Thyroid gland (tissue), 4 donors: ENCODE data around the gene PMIS2. TPM values are rescaled to one million over a fixed set of nuclear protein-coding genes. Genes with fewer than 3 reads are reported as not detected.

Source experiments
- DNase-seq, 2 donors: peaks; one replicate each; pipeline ENCODE4 v3.0.0-alpha.2; 2019
- H3K27ac ChIP-seq, 3 donors: fragments of 200-600 bp; sonication (generic); 1 replicate in 2 of 3; 2 replicates in 1 of 3; pipeline ENCODE4 v1.5.1; 2016 to 2019; ENCODE audit warnings: mild to moderate bottlenecking in 1 of 3, moderate library complexity in 1 of 3
- H3K27me3 ChIP-seq: fragments of 200-600 bp; sonication (generic); one replicate; pipeline ENCODE4 v1.5.1; 2019
- H3K36me3 ChIP-seq, 2 donors: fragments of 200-600 bp; sonication (generic); one replicate each; pipeline ENCODE4 v1.5.1; 2016 to 2019
- H3K4me1 ChIP-seq, 2 donors: fragments of 200-600 bp; sonication (generic); one replicate each; pipeline ENCODE4 v1.5.1; 2017 to 2019
- H3K4me3 ChIP-seq, 3 donors: fragments of 200-600 bp; sonication (generic); replicated peaks in 1 of 3; 1 replicate in 2 of 3; 2 replicates in 1 of 3; pipeline ENCODE4 v1.5.1; 2016; ENCODE audit warnings: mild to moderate bottlenecking in 1 of 3
- H3K9me3 ChIP-seq: fragments of 200-600 bp; sonication (generic); one replicate; pipeline ENCODE4 v1.5.1; 2017
- POLR2A ChIP-seq, 2 donors: fragments of 450-650 bp; IDR thresholded peaks; one replicate each; pipeline ENCODE4 v1.6.1; 2017; ENCODE audit warnings: antibody characterized with exemption in 2 of 2, mild to moderate bottlenecking in 2 of 2, moderate library complexity in 1 of 2
- WGBS, 2 donors: methylation state at CpG; one replicate each; pipeline ENCODE4 v1.1.5; 2017; 5-methylcytosine and 5-hydroxymethylcytosine counted together
- intact Hi-C: fragments of 100-400 bp; cut with DNase I; formaldehyde crosslinking; loops from one replicate; pipeline ENCODE4 v1.15.1; 2023
- total RNA-seq, 4 donors: library from RNA; depleted of rRNA; stranded (reverse); fragments of >200 nt; gene quantifications; one replicate each; pipeline ENCODE4 v1.2.3, GENCODE V29; 2016
- TF ChIP-seq, protein P1 (sequence below), 6 experiments: fragments of 200-600 bp in 3 of 6; fragments of 450-650 bp in 3 of 6; sonication (generic) in 3 of 6; IDR thresholded peaks; one replicate each; pipeline ENCODE4 v1.5.1; 2016 to 2019; ENCODE audit warnings: antibody characterized with exemption in 6 of 6, mild to moderate bottlenecking in 2 of 6, inconsistent platforms in 1 of 6, moderate library complexity in 1 of 6

The PMIS2 gene
- total RNA-seq, 4 donors from 2014 or later, result not detected

DNA sequence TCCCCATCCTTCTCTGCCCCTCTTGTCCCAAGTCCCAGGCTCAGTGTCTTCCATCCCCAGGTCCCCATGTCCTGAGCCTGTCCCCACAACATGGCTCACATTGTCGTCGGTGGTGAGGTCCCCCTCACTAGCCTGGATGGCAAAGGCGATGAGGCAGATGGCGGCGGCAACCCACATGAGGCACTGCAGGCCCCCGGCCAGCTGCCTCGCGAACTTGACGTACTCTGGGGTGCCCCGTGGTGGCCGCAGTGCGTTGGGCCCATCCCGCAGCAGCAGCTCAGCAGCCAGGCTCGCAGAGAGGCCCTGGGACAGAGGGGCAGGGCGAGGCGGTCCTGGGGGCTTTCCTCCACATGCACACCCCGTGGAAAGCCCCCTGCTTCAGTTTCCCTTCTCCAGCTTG, 23.6 kb upstream of the PMIS2 start:
- TF ChIP-seq, protein P1, sequence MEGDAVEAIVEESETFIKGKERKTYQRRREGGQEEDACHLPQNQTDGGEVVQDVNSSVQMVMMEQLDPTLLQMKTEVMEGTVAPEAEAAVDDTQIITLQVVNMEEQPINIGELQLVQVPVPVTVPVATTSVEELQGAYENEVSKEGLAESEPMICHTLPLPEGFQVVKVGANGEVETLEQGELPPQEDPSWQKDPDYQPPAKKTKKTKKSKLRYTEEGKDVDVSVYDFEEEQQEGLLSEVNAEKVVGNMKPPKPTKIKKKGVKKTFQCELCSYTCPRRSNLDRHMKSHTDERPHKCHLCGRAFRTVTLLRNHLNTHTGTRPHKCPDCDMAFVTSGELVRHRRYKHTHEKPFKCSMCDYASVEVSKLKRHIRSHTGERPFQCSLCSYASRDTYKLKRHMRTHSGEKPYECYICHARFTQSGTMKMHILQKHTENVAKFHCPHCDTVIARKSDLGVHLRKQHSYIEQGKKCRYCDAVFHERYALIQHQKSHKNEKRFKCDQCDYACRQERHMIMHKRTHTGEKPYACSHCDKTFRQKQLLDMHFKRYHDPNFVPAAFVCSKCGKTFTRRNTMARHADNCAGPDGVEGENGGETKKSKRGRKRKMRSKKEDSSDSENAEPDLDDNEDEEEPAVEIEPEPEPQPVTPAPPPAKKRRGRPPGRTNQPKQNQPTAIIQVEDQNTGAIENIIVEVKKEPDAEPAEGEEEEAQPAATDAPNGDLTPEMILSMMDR (IDR thresholded peaks at IDR 0.05), result no peak
- TF ChIP-seq POLR2A (IDR thresholded peaks at IDR 0.05), result no peak
- intact Hi-C loops, result no loop called here
- Histone ChIP-seq H3K4me1 (peaks cover 6 to 15% of the 10 kb centered on the region in 2 donors), H3K9me3 (no peaks in the 10 kb centered on the region), H3K27me3 (peaks cover 7% of the 10 kb centered on the region), H3K4me3 (no peak overlapping the region), H3K36me3 (no peaks in the 10 kb centered on the region), H3K27ac (no peak overlapping the region)
- 63 to 66% methylated on average over 15 to 17 of the region's 17 CpGs for WGBS, 2 donors
- no peak for DNase-seq

DNA sequence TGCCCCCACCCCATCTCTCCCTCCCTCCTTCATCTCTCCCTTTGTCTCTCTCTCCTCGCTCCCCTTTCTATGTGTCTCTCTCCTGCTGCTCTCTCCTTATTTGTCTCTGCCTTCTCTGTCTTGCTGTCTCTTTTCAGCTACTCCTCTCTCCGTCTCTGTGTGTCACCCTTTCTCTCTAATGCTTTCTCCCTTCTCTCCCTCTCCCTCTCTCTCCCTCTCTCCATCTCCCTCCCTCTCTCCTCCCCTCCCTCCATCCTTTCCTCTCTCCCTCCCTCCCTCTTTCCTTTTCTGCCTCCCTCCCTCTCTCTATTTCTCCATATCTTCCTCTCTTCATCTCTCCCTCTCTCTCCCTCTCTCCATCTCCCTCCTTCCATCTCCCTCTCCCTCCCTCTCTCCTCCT, 23.2 kb upstream of the PMIS2 start:
- TF ChIP-seq, protein P1 (IDR thresholded peaks at IDR 0.05), result no peak
- no peak for TF ChIP-seq POLR2A (IDR thresholded peaks at IDR 0.05)
- no peak for DNase-seq
- H3K27me3 ChIP-seq, result peaks cover 7% of the 10 kb centered on the region
- peaks cover 6 to 10% of the 10 kb centered on the region in 2 donors for H3K4me1 ChIP-seq
- H3K9me3 ChIP-seq, result no peaks in the 10 kb centered on the region
- intact Hi-C loops, result no loop called here
- no peak overlapping the region for H3K27ac ChIP-seq
- no peak overlapping the region for H3K4me3 ChIP-seq
- 73 to 81% methylated on average over 2 of the region's 2 CpGs for WGBS, 2 donors
- H3K36me3 ChIP-seq, result no peaks in the 10 kb centered on the region

DNA sequence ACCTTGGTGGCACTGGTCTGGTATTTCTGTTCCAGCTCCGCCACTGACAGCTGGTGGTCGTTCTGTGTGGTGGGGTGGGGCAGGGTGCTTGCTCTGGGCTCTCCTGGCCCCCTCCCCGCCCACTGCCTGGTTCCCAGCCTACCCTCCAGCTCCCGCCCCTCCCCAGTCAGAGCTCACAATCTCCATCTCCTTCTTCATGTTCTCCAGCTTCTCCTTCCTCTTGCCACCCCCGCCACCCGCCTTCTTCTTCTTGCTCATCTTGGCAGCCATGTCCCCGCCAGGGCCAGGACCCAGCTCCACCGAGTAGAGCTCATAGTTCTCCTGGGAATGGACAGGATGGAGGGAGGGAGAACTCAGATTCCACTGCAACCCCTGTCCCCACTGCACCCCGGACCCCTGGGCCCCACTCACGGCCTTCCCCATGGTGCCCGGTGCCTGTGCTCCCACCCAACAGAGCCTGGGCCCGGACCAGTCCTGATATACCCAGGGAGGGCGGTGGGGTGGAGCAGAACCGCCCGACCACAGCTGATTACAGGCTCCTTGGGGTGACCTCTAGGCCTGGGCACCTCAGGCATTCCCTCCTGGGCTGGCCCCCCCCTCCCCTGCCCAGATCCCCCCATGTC, 22.7 kb upstream of the PMIS2 start, which contains the start of gene ATP4A:
Gene ATP4A, minus strand, starts transcription at position 452 of the 623 bp plus-strand sequence. Its CDS starts 29 bp downstream, at position 423.
- Histone ChIP-seq H3K36me3 (no peaks in the 10 kb centered on the region), H3K9me3 (no peaks in the 10 kb centered on the region), H3K27ac (no peak within 1 kb of the TSS), H3K27me3 (peaks cover 6% of the 10 kb centered on the region), H3K4me3 (no peak within 1 kb of the TSS), H3K4me1 (peaks cover 2 to 5% of the 10 kb centered on the region in 2 donors)
- 72 to 79% methylated on average over 12 of the region's 15 CpGs for WGBS, 2 donors
- no peak for DNase-seq
- TF ChIP-seq, protein P1 (IDR thresholded peaks at IDR 0.05), result no peak
- TF ChIP-seq POLR2A (IDR thresholded peaks at IDR 0.05), result no peak
- intact Hi-C loops, result no loop called here

DNA sequence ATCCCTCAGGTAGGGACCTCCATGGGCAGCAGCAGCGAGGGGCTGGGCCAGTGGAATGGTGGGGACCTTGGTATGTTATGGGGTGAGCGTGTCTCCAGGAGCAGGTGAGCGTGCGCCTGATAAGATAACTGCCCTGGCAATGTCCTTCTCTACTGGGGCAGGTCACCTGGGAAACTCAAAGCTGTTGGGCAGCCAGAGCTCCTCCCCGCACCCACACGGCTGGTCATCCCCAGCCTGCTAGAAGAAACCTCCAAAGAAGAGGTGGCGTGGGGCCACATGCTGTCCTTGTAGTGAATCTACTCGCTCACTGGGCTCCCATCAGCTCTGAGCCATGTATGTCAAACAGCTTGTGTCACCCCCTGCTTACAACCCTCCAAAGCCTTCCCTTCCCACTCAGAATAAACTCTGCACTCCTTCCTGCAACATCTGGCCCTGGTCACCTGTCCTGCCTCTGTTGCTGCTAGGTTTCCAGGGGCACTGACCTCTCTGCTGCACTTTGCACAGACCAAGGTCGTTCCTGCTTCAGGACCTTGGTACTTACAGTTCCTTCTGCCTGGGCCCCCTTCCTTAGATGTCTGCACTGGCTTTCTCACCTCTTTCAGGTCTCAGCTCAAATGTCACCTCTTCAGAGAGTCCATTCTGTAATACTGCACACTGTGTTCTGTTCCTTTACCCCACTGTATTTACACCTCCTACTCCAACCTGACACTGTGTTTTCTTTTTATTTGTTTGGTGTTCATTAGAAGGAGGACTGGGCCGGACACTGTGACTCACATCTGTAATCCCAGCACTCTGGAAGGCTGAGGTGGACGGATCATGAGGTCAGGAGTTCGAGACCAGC, 20.7 kb upstream of the PMIS2 start:
- H3K27me3 ChIP-seq, result no peaks in the 10 kb centered on the region
- H3K4me1 ChIP-seq, result no peaks in the 10 kb centered on the region
- H3K36me3 ChIP-seq, result no peaks in the 10 kb centered on the region
- H3K9me3 ChIP-seq, result no peaks in the 10 kb centered on the region
- TF ChIP-seq, protein P1 (IDR thresholded peaks at IDR 0.05), result no peak
- TF ChIP-seq POLR2A (IDR thresholded peaks at IDR 0.05), result no peak
- WGBS, 2 donors, result 77 to 81% methylated on average over 10 to 12 of the region's 12 CpGs
- intact Hi-C loops, result no loop called here
- no peak overlapping the region for H3K27ac ChIP-seq
- H3K4me3 ChIP-seq, result no peak overlapping the region
- DNase-seq, result no peak

DNA sequence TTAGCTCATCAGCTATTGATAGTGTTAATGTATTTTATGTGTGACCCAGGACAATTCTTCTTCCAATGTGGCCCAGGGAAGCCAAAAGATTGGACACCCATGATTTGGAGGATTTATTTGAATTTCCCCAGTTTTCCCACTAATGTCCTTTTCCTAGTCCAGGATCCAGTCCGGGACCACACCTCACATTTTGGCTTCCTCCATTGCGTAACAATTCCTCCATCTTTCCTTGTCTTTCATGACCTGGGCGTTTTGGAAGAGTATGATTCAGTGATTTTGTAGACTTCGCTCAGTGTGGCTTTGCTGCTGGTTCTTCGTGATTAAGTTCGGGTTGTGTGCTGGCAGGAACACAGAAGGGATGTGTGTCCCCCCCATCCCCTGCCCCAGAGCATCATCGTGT, 19.2 kb upstream of the PMIS2 start:
- DNase-seq, result no peak
- TF ChIP-seq, protein P1 (IDR thresholded peaks at IDR 0.05), result no peak
- TF ChIP-seq POLR2A (IDR thresholded peaks at IDR 0.05), result no peak
- Histone ChIP-seq H3K9me3 (no peaks in the 10 kb centered on the region), H3K27me3 (no peaks in the 10 kb centered on the region), H3K4me3 (no peak overlapping the region), H3K27ac (no peak overlapping the region), H3K4me1 (no peaks in the 10 kb centered on the region), H3K36me3 (no peaks in the 10 kb centered on the region)
- intact Hi-C loops, result no loop called here
- 92 to 93% methylated on average over 7 of the region's 7 CpGs for WGBS, 2 donors
